ENCODE measurements around the gene FBXL15. TPM values are rescaled to one million over a fixed set of nuclear protein-coding genes. Genes with fewer than 3 reads are reported as not detected.

Gene FBXL15
- total and polyA plus RNA-seq, 2 donors = 2.0 to 36.6 TPM

DNA sequence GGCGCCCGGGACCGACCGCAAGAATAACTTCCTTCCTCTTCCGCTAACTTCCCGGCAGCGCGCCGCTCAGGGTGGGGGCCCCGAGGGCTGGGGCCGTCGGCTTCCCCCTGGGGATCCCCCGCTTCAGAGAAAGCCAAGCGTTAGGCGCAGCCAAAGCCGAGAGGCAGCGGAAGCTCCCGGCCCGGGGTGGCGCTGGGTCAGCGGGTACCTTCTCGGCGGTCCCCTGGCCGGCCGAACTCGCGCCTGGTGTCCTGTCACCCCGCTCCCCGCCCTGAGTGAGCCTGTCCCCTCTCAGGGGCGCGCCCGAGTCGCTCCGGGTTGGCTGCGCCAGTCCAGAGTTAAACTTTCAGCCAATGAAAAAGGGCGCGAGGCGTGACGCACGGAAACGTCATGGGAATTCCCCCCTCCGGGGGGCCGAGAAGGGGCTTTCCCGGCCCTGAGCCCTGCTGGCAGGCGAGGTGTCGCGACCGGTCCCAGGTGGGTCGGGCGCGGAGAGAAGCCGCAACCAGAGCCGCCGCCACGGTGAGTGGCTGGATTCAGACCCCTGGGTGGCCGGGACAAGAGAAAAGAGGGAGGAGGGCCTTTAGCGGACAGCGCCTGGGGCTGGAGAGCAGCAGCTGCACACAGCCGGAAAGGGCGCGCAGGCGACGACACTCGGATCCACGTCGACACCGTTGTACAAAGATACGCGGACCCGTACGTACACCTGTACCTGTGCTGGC, 26.4 kb upstream of the FBXL15 start:
- Histone ChIP-seq H3K4me1 (ENCODE audit: insufficient read depth) (no peaks in the 10 kb centered on the region), H3K4me3 (ENCODE audit: low read depth, low read length) (peak overlapping the region; percentile 63), H3K36me3 (ENCODE audit: insufficient read depth) (no peaks in the 10 kb centered on the region), H3K27ac (ENCODE audit: low read depth) (peak overlapping the region; percentile 97)
- under 1% methylated on average over 71 of the region's 71 CpGs for WGBS
- DNase-seq (ENCODE audit: extremely low spot score) = peak; percentile 88

DNA sequence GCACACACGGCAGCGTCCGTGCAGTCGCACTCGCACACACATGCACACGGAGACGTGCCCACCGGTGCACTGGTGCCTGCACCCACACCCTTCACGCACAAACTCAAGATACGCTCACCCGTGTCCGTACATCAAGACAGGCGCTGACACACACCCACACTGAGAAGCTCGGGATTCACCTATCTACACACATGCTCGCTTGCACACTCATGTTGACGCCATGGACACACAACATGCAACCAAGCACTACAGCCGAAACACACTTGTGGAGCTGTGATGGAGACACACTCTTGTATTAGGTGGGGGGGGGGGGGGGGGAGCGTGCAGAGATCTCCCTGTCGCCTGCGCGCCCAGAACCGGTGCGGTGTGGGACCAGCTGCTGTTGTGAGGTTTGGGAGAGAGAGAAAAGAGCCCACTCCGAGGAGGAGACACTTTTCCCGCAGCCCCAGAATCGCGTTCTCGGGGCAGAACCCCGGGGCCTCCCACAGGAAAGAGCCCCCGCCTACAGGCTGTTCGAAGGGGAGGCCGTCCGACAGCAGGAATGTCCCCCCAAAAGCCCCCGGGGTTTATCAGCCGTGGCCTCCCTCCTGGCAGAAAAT, 25.7 kb upstream of the FBXL15 start:
- H3K4me3 ChIP-seq (ENCODE audit: low read depth, low read length) = peak overlapping the region; percentile 63
- no peaks in the 10 kb centered on the region for H3K36me3 ChIP-seq (ENCODE audit: insufficient read depth)
- no peaks in the 10 kb centered on the region for H3K4me1 ChIP-seq (ENCODE audit: insufficient read depth)
- peak overlapping the region; percentile 97 for H3K27ac ChIP-seq (ENCODE audit: low read depth)
- no peak for DNase-seq (ENCODE audit: extremely low spot score)
- WGBS = under 1% methylated on average over 35 of the region's 35 CpGs

DNA sequence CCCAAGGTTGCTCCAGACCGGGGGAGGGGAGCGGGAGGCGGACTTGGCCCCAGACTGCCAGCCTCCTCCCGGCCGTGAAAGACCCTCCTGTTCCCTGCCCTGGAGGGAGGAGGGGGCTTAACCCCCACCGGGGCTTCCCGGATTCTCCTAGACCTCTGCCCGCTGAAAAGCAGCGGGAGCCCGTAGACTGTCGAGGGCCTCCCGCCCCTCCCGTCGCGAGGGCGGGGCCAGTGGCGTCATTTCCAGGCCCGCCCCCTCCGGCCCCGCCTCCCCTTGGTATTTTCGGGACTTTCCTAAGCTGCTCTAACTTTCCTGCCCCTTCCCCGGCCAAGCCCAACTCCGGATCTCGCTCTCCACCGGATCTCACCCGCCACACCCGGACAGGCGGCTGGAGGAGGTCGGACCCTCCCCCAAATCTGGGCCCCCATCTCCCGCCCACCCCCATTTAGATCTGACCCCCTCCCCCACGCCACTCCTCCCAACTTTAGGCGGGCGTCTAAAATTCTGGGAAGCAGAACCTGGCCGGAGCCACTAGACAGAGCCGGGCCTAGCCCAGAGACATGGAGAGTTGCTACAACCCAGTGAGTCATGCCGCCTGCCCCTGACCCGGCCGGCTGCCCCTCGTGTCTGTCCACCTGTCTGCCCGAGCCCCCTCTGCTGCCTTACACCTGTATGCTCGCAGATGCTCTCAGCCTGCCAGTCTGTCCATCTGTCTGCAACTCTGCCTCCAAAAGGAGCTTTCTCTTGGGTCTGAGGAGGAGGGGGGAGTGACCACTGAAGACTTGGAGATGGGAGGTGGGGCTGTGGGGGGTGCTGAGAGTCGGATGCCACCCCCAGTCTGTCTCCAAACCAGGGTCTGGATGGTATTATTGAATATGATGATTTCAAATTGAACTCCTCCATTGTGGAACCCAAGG, 25.0 kb upstream of the FBXL15 start, which contains the start of gene NFKB2:
NFKB2 (plus strand) TSS at position 306 of the 917 bp plus-strand sequence; CDS start at position 561, 255 bp downstream.
- Histone ChIP-seq H3K4me1 (ENCODE audit: insufficient read depth) (no peaks in the 10 kb centered on the region), H3K27ac (ENCODE audit: low read depth) (peak within 1 kb of the TSS; percentile 97), H3K36me3 (ENCODE audit: insufficient read depth) (no peaks in the 10 kb centered on the region), H3K4me3 (ENCODE audit: low read depth, low read length) (peak within 1 kb of the TSS; percentile 63)
- peak; percentile 67 for DNase-seq (ENCODE audit: extremely low spot score)
- WGBS = under 1% methylated on average over 42 of the region's 42 CpGs

DNA sequence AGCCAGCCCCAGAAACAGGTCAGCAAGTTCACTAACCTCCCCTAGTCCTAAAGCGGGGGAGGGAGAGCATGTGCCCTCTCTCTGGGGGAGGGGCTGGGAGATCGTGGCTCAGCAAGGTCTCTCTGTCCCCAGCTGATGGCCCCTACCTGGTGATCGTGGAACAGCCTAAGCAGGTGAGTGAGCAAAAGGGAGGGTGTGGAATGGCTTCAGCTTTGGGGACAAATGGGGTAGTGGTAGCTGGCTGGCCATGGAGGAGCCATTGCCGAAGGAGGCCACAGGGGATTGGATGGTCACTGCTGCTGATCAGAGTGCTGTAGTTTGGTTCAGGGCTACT, 24.4 kb upstream of the FBXL15 start:
- H3K4me1 ChIP-seq (ENCODE audit: insufficient read depth) = no peaks in the 10 kb centered on the region
- H3K4me3 ChIP-seq (ENCODE audit: low read depth, low read length) = peak overlapping the region; percentile 63
- peak overlapping the region; percentile 76 for H3K27ac ChIP-seq (ENCODE audit: low read depth)
- WGBS = 39% methylated on average over 4 of the region's 4 CpGs
- peaks cover 1% of the 10 kb centered on the region for H3K36me3 ChIP-seq (ENCODE audit: insufficient read depth)
- no peak for DNase-seq (ENCODE audit: extremely low spot score)

DNA sequence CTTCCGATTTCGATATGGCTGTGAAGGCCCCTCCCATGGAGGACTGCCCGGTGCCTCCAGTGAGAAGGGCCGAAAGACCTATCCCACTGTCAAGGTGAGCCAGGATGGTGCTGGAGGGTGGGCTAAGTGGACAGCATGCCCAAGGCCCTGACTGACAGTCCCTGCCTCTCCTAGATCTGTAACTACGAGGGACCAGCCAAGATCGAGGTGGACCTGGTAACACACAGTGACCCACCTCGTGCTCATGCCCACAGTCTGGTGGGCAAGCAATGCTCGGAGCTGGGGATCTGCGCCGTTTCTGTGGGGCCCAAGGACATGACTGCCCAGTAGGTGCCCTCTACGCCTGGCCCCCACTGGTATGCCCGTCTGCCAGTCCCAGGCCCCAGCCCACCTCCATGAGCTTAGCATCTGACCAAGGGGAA, 23.9 kb upstream of the FBXL15 start:
- 84% methylated on average over 12 of the region's 12 CpGs for WGBS
- no peak overlapping the region for H3K4me3 ChIP-seq (ENCODE audit: low read depth, low read length)
- H3K36me3 ChIP-seq (ENCODE audit: insufficient read depth) = peaks cover 2% of the 10 kb centered on the region
- H3K27ac ChIP-seq (ENCODE audit: low read depth) = no peak overlapping the region
- DNase-seq (ENCODE audit: extremely low spot score) = no peak
- H3K4me1 ChIP-seq (ENCODE audit: insufficient read depth) = no peaks in the 10 kb centered on the region

DNA sequence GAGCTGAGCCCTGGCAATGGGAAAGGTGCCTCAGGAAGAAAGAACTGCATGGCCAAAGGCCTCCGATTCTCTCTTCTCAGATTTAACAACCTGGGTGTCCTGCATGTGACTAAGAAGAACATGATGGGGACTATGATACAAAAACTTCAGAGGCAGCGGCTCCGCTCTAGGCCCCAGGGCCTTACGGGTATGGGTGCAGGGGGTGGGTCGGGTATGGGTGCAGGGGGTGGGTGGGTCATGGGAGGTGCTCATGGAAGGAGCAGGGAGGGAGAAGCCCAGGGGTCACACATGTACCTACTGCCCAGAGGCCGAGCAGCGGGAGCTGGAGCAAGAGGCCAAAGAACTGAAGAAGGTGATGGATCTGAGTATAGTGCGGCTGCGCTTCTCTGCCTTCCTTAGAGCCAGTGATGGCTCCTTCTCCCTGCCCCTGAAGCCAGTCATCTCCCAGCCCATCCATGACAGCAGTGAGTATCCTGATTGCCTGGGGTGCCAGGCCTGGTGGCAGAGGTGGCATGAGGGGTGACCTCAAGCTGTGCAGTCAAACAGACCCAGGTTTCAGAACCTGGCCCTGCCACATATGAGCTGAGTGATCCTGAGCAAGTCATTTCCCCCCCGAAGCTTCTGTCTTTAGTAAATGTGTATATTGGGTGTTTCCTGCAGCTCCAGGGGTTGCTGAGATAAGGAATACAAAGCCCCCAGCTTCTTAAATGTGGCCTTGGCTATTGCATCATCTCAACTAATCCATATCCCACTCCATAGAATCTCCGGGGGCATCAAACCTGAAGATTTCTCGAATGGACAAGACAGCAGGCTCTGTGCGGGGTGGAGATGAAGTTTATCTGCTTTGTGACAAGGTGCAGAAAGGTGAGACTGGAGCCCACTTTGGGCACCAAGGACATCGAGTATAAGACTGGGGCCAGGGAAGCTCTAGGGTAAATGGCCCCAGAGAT, 23.1 kb upstream of the FBXL15 start:
- H3K4me3 ChIP-seq (ENCODE audit: low read depth, low read length) = no peak overlapping the region
- H3K36me3 ChIP-seq (ENCODE audit: insufficient read depth) = peaks cover 2% of the 10 kb centered on the region
- 88% methylated on average over 14 of the region's 14 CpGs for WGBS
- H3K27ac ChIP-seq (ENCODE audit: low read depth) = no peak overlapping the region
- DNase-seq (ENCODE audit: extremely low spot score) = no peak
- no peaks in the 10 kb centered on the region for H3K4me1 ChIP-seq (ENCODE audit: insufficient read depth)

DNA sequence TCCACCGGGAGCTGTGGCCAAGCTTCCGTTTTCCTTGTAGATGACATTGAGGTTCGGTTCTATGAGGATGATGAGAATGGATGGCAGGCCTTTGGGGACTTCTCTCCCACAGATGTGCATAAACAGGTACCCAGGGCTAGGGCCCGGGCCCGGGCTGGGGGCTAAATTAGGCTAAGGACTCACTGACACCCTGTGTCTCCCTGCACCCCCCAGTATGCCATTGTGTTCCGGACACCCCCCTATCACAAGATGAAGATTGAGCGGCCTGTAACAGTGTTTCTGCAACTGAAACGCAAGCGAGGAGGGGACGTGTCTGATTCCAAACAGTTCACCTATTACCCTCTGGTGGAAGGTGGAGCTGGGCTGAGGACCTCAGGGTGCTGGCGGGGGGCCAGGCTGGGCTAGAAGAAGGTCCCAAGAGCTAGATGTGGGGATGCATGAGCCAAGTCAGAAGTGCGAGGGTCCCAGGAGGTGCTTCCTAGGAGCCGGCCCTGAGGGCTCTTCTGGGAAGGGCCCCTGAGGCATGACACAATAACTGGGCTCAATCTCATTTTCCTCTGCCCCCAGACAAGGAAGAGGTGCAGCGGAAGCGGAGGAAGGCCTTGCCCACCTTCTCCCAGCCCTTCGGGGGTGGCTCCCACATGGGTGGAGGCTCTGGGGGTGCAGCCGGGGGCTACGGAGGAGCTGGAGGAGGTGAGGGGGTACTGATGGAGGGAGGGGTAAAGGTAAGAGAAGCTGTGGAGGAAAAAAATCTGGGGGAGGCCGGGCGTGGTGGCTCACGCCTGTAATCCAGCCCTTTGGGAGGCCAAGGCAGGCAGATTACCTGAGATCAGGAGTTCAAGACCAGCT, 22.2 kb upstream of the FBXL15 start:
- 83% methylated on average over 21 of the region's 21 CpGs for WGBS
- Histone ChIP-seq H3K27ac (ENCODE audit: low read depth) (no peak overlapping the region), H3K4me3 (ENCODE audit: low read depth, low read length) (no peak overlapping the region), H3K36me3 (ENCODE audit: insufficient read depth) (peaks cover 2% of the 10 kb centered on the region), H3K4me1 (ENCODE audit: insufficient read depth) (no peaks in the 10 kb centered on the region)
- no peak for DNase-seq (ENCODE audit: extremely low spot score)

DNA sequence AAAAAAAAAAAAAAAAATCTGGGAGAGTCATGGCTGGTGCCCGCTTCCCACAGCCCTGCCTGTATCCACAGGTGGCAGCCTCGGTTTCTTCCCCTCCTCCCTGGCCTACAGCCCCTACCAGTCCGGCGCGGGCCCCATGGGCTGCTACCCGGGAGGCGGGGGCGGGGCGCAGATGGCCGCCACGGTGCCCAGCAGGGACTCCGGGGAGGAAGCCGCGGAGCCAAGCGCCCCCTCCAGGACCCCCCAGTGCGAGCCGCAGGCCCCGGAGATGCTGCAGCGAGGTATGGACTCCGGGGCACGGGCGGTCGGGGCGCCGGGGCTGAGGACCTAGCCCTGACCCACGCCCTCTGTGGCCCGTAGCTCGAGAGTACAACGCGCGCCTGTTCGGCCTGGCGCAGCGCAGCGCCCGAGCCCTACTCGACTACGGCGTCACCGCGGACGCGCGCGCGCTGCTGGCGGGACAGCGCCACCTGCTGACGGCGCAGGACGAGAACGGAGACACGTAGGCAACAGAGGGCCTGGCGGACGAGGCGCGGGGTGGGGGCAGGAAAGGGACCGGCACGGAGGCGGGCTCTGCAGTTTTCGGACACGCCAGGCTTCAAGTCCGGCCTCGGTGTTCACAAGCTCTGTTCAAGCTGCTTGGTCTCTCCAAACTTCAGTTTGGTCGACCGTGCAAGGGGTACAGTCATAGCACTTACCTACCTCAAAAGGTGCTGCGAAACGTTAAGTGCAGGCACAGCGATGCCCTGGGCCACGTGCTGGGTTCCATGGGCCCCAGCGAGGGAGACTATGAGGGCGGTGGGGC, 21.2 kb upstream of the FBXL15 start:
- Histone ChIP-seq H3K27ac (ENCODE audit: low read depth) (peak overlapping the region; percentile 79), H3K36me3 (ENCODE audit: insufficient read depth) (peaks cover 2% of the 10 kb centered on the region), H3K4me1 (ENCODE audit: insufficient read depth) (no peaks in the 10 kb centered on the region), H3K4me3 (ENCODE audit: low read depth, low read length) (peak overlapping the region; percentile 51)
- peak; percentile 29 for DNase-seq (ENCODE audit: extremely low spot score)
- 3% methylated on average over 72 of the region's 72 CpGs for WGBS

DNA sequence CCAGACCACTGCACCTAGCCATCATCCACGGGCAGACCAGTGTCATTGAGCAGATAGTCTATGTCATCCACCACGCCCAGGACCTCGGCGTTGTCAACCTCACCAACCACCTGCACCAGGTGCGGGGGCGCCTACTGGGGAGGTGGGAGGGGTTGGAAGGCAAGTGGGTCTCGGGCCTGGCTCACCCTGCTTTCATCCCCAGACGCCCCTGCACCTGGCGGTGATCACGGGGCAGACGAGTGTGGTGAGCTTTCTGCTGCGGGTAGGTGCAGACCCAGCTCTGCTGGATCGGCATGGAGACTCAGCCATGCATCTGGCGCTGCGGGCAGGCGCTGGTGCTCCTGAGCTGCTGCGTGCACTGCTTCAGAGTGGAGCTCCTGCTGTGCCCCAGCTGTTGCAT, 20.6 kb upstream of the FBXL15 start:
- WGBS = 78% methylated on average over 17 of the region's 17 CpGs
- no peak overlapping the region for H3K4me3 ChIP-seq (ENCODE audit: low read depth, low read length)
- peaks cover 2% of the 10 kb centered on the region for H3K36me3 ChIP-seq (ENCODE audit: insufficient read depth)
- H3K4me1 ChIP-seq (ENCODE audit: insufficient read depth) = no peaks in the 10 kb centered on the region
- H3K27ac ChIP-seq (ENCODE audit: low read depth) = no peak overlapping the region
- DNase-seq (ENCODE audit: extremely low spot score) = no peak

DNA sequence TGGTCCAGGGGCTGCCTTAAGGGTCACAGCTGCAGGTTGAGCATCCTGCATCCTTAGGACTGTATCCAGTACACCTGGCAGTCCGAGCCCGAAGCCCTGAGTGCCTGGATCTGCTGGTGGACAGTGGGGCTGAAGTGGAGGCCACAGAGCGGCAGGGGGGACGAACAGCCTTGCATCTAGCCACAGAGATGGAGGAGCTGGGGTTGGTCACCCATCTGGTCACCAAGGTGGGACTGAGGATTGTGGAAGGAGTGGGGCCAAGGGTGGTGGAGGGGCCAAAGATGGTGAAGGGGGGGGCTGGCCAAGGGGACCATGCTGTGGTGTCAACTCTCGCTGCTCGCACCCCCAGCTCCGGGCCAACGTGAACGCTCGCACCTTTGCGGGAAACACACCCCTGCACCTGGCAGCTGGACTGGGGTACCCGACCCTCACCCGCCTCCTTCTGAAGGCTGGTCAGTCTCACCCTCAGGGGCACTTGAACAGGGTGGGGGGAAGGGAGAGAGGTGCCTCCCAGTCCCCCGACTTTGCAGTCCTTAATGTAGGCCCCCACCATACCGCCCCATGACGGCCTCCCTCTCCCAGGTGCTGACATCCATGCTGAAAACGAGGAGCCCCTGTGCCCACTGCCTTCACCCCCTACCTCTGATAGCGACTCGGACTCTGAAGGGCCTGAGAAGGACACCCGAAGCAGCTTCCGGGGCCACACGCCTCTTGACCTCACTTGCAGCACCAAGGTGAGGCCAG, 19.9 kb upstream of the FBXL15 start:
- H3K36me3 ChIP-seq (ENCODE audit: insufficient read depth) = peaks cover 2% of the 10 kb centered on the region
- 82% methylated on average over 22 of the region's 22 CpGs for WGBS
- DNase-seq (ENCODE audit: extremely low spot score) = no peak
- H3K4me1 ChIP-seq (ENCODE audit: insufficient read depth) = no peaks in the 10 kb centered on the region
- H3K27ac ChIP-seq (ENCODE audit: low read depth) = no peak overlapping the region
- H3K4me3 ChIP-seq (ENCODE audit: low read depth, low read length) = no peak overlapping the region

DNA sequence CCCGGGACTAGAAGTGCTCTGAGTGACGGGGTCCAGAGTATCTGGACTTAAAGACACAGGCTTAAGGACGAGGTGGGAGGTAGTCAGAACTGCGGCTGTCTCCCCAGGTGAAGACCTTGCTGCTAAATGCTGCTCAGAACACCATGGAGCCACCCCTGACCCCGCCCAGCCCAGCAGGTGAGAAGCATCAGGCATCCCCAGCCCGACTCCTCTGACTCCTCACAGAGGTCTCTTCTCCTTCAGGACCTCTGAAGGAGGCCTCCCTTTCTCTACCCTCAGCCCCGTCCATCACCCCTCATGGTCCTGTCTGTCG, 19.3 kb upstream of the FBXL15 start:
- Histone ChIP-seq H3K4me3 (ENCODE audit: low read depth, low read length) (no peak overlapping the region), H3K27ac (ENCODE audit: low read depth) (no peak overlapping the region), H3K4me1 (ENCODE audit: insufficient read depth) (no peaks in the 10 kb centered on the region), H3K36me3 (ENCODE audit: insufficient read depth) (peaks cover 2% of the 10 kb centered on the region)
- DNase-seq (ENCODE audit: extremely low spot score) = no peak
- WGBS = 83% methylated on average over 8 of the region's 8 CpGs

Measured in urinary bladder (tissue), 4 donors.